Breast epithelium (tissue), 4 donors: ENCODE measurements around the gene NRG3. TPM values are rescaled to one million over a fixed set of nuclear protein-coding genes. Genes with fewer than 3 reads are reported as not detected.

ENCODE experiments used
- DNase-seq, 2 donors: peaks; one replicate each; pipeline ENCODE4 v3.0.0-alpha.2; 2019; ENCODE audit warnings: low spot score in 2 of 2
- H3K27ac ChIP-seq, 2 donors: fragments of 200-600 bp; sonication (generic) in 1 of 2; one replicate each; pipeline ENCODE4 v1.5.1; 2016 to 2019; ENCODE audit warnings: mild to moderate bottlenecking in 1 of 2
- H3K27me3 ChIP-seq, 2 donors: fragments of 200-600 bp; sonication (generic) in 1 of 2; one replicate each; pipeline versions ENCODE4 v1.5.1 to v1.6.0; 2017 to 2019; ENCODE audit warnings: control low read depth in 1 of 2, mild to moderate bottlenecking in 1 of 2
- H3K36me3 ChIP-seq: fragments of 200-600 bp; one replicate; pipeline ENCODE4 v1.5.1; 2019
- H3K4me1 ChIP-seq, 2 donors: fragments of 200-600 bp; sonication (generic); one replicate each; pipeline ENCODE4 v1.5.1; 2016 to 2019; ENCODE audit warnings: control low read depth in 1 of 2
- H3K4me3 ChIP-seq, 3 donors: fragments of 200-600 bp; sonication (generic); 1 replicate in 2 of 3; 2 replicates in 1 of 3; pipeline ENCODE4 v1.5.1; 2016 to 2019; ENCODE audit warnings: mild to moderate bottlenecking in 3 of 3, moderate library complexity in 2 of 3
- H3K9me3 ChIP-seq, 2 donors: fragments of 200-600 bp; sonication (generic) in 1 of 2; one replicate each; pipeline ENCODE4 v1.5.1; 2016 to 2019; ENCODE audit warnings: control low read depth in 1 of 2
- POLR2A ChIP-seq: fragments of 450-650 bp; IDR thresholded peaks from one replicate; pipeline ENCODE4 v1.6.1; 2016; ENCODE audit warnings: antibody characterized with exemption, mild to moderate bottlenecking, moderate library complexity
- POLR2AphosphoS5 ChIP-seq, 3 donors: sonication (generic); formaldehyde crosslinking; IDR thresholded peaks; one replicate each; pipeline ENCODE4 v1.6.1; 2017; ENCODE audit warnings: antibody characterized with exemption in 3 of 3
- intact Hi-C: fragments of 100-400 bp; cut with DNase I; formaldehyde crosslinking; loops from one replicate; pipeline ENCODE4 v1.15.1; 2023; ENCODE audit warnings: low total_unique reads
- total RNA-seq, 3 donors: library from RNA; depleted of rRNA; stranded (reverse); fragments of >200 nt; gene quantifications; one replicate each; pipeline ENCODE4 v1.1.0, GENCODE V29; 2016
- TF ChIP-seq, protein P1 (sequence below), 3 donors: fragments of 450-650 bp; IDR thresholded peaks; one replicate each; pipeline ENCODE4 v1.5.1; 2016 to 2017; ENCODE audit warnings: antibody characterized with exemption in 3 of 3, mild to moderate bottlenecking in 3 of 3, moderate library complexity in 3 of 3

Gene NRG3
- total RNA-seq, 3 donors from 2014 or later, result 0.16 to 0.88 (median 0.33) TPM

DNA sequence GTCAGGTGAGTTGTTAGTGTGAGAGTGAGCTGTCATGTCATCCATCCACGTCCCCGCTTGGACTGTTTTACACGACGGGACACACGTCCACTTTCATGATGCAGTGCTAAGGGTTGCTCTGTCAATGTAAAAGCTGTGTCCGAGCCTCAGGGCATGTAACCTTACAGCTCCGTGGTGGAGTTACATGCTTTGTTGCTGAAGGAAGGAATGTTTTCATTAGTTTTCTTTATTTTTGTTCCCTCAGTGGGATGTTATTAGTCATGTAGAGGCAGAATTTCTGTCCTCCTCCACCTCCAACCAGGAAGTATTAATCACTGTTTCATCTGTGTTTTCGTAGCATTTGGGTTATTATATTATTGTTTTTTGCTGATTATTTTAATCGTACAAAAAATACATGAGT, 88.6 kb downstream of the NRG3 start:
- intact Hi-C loops, result no loop called here
- no peak for TF ChIP-seq POLR2AphosphoS5 (IDR thresholded peaks at IDR 0.05)
- TF ChIP-seq, protein P1, sequence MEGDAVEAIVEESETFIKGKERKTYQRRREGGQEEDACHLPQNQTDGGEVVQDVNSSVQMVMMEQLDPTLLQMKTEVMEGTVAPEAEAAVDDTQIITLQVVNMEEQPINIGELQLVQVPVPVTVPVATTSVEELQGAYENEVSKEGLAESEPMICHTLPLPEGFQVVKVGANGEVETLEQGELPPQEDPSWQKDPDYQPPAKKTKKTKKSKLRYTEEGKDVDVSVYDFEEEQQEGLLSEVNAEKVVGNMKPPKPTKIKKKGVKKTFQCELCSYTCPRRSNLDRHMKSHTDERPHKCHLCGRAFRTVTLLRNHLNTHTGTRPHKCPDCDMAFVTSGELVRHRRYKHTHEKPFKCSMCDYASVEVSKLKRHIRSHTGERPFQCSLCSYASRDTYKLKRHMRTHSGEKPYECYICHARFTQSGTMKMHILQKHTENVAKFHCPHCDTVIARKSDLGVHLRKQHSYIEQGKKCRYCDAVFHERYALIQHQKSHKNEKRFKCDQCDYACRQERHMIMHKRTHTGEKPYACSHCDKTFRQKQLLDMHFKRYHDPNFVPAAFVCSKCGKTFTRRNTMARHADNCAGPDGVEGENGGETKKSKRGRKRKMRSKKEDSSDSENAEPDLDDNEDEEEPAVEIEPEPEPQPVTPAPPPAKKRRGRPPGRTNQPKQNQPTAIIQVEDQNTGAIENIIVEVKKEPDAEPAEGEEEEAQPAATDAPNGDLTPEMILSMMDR (IDR thresholded peaks at IDR 0.05), result no peak
- no peak for TF ChIP-seq POLR2A
- Histone ChIP-seq H3K27ac (no peak overlapping the region), H3K9me3 (peaks cover 0 to 3% of the 10 kb centered on the region in 2 donors), H3K4me1 (no peaks in the 10 kb centered on the region), H3K36me3 (no peaks in the 10 kb centered on the region), H3K4me3 (no peak overlapping the region), H3K27me3 (no peaks in the 10 kb centered on the region)
- no peak for DNase-seq

DNA sequence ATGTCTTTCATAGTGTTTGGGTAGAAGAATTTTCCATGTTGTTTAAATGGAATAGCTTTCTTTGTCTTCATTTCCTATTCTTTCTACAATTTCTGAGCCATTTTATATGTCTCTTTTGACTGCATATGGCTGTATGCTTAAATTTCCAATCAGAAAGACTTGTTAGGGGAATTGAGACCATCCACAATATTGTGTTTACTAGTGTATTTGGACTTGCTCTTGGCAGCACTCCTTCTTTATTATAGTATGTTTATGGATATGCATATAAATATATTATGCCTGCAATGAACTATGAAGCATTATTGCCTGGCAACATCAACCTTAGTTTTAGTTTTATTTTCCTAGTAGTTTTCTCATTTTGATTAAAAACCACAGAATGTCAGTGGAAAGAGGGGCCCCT, 92.7 kb downstream of the NRG3 start:
- Histone ChIP-seq H3K36me3 (no peaks in the 10 kb centered on the region), H3K27me3 (no peaks in the 10 kb centered on the region), H3K4me3 (no peak overlapping the region), H3K27ac (no peak overlapping the region), H3K4me1 (no peaks in the 10 kb centered on the region), H3K9me3 (peaks cover 6 to 10% of the 10 kb centered on the region in 2 donors)
- no peak for DNase-seq
- TF ChIP-seq, protein P1 (IDR thresholded peaks at IDR 0.05), result no peak
- TF ChIP-seq POLR2AphosphoS5 (IDR thresholded peaks at IDR 0.05) (no peak), POLR2A (no peak)
- intact Hi-C loops, result no loop called here

DNA sequence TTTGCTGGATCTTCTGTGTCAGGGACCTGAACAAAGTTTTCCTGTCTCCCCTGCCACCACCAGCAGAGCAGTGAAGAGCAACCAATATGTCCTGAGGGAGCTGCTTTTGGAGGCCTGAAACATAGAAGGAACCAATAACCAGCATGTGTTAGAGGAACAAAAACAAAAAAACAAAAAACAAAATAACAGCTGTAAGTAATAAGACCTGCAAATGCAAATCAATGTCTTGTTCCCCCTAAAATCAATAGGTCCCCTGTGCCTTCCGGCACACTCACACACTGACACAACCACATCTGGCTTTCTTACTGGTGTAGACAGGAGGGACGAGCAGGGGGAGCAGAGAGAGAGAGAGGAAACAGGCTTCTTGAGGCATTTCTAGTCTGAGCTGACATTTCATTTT, 94.1 kb downstream of the NRG3 start:
- H3K27ac ChIP-seq, result no peak overlapping the region
- intact Hi-C loops, result no loop called here

DNA sequence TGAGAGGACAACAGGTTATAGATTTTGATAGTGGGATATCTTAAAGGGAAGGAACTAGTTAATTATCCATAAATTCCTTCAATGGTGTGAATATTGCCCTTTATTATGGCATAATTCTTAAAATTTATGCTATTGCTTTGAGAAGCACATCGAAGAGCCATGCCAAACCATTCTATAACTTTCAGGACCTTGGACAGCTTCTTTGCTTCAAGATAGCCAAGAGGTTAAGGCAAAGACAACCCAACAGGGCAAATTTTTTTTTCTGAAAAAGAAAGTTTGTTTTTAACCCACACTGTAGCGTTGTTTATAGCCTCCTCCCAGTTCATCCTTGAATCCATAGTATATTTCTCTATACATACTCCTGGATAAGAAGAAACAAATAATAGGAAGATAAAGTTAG, 103.2 kb downstream of the NRG3 start:
- intact Hi-C loops, result no loop called here
- H3K4me3 ChIP-seq, result no peak overlapping the region
- H3K36me3 ChIP-seq, result no peaks in the 10 kb centered on the region
- peaks cover 0 to 8% of the 10 kb centered on the region in 2 donors for H3K9me3 ChIP-seq
- no peak overlapping the region for H3K27ac ChIP-seq
- no peaks in the 10 kb centered on the region for H3K27me3 ChIP-seq
- TF ChIP-seq, protein P1 (IDR thresholded peaks at IDR 0.05), result no peak
- no peak for TF ChIP-seq POLR2A
- TF ChIP-seq POLR2AphosphoS5 (IDR thresholded peaks at IDR 0.05), result no peak
- no peaks in the 10 kb centered on the region for H3K4me1 ChIP-seq
- no peak for DNase-seq

More for the DNA sequence above, 94.1 kb downstream of the NRG3 start:
- H3K4me3 ChIP-seq, result no peak overlapping the region
- no peaks in the 10 kb centered on the region for H3K4me1 ChIP-seq
- no peaks in the 10 kb centered on the region for H3K27me3 ChIP-seq
- no peak for DNase-seq
- H3K36me3 ChIP-seq, result no peaks in the 10 kb centered on the region
- H3K9me3 ChIP-seq, result peaks cover 6 to 18% of the 10 kb centered on the region in 2 donors
- TF ChIP-seq, protein P1 (IDR thresholded peaks at IDR 0.05), result no peak
- TF ChIP-seq POLR2AphosphoS5 (IDR thresholded peaks at IDR 0.05) (no peak), POLR2A (no peak)

DNA sequence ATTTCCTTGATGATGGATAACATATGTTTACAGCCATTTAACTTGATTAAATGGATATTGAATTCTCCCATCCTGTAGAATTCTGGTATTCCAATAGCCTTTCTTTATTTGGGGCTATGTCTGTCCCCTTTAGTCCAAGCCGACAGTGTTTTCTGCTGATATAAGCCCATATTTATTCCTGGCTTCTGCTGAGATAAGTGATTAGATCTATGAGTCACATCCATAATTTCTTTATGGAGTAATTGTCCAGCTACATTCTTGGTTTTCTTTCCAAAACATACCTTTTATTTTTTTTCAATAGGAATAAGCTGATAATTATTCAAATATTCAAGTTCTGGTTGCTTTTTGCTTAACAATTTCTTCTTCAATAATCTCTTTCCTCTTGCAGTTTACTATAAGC, 106.7 kb downstream of the NRG3 start:
- Histone ChIP-seq H3K9me3 (no peaks in the 10 kb centered on the region), H3K27ac (no peak overlapping the region), H3K27me3 (no peaks in the 10 kb centered on the region), H3K4me1 (no peaks in the 10 kb centered on the region), H3K36me3 (no peaks in the 10 kb centered on the region), H3K4me3 (no peak overlapping the region)
- DNase-seq, result no peak
- intact Hi-C loops, result no loop called here
- TF ChIP-seq POLR2AphosphoS5 (IDR thresholded peaks at IDR 0.05), result no peak
- TF ChIP-seq, protein P1 (IDR thresholded peaks at IDR 0.05), result no peak
- TF ChIP-seq POLR2A, result no peak
